K562 (cell line): ENCODE measurements around the gene MMS19. TPM values are rescaled to one million over a fixed set of nuclear protein-coding genes. Genes with fewer than 3 reads are reported as not detected.

Source experiments
- ATAC-seq: fragments of 200-7000 bp; cut with Tn5 transposase; 3 replicates; pipeline ENCODE4 v1.9.1; 2020; ENCODE audit warnings: moderate library complexity
- BruUV-seq: library from RNA; stranded (reverse); fragments of 400-500 nt; replicated peaks from 2 replicates; lab custom pipeline; 2021; lab: Mats Ljungman, UMichigan
- CTCF ChIA-PET: fragments of 300-600 bp; formaldehyde crosslinking; extraction: SDS; loops from one replicate; lab custom pipeline; 2021; ENCODE audit warnings: low intra/inter-chr PET ratio; lab: Yijun Ruan, JAX
- POLR2A ChIA-PET: fragments of 300-600, 350-650 bp; sonication (Branson Sonifier 250); formaldehyde crosslinking; extraction: SDS; loops from one replicate; lab custom pipeline; 2021; ENCODE audit warnings: antibody characterized with exemption, inconsistent platforms; lab: Yijun Ruan, JAX
- DNase-seq, 4 experiments: peaks; one replicate each; pipeline versions ENCODE4 v3.0.0 to v3.0.0-alpha.2; 2011 to 2018; ENCODE audit warnings: low spot score in 3 of 4, mixed read lengths in 3 of 4; ENCODE audit errors: extremely low read depth in 1 of 4
- FAIRE-seq: peaks from 2 replicates; lab custom pipeline; 2011; peaks lifted over from hg19 to GRCh38; lab: Jason Lieb, UNC
- H2AFZ ChIP-seq: 2 replicates; pipeline ENCODE4 v1.6.0; 2011; ENCODE audit warnings: low read depth, low read length, control low read depth, inconsistent platforms
- H3K27ac ChIP-seq: fragments of 200-600 bp; 3 replicates; pipeline ENCODE4 v1.8.0; 2011; ENCODE audit warnings: low read depth, mild to moderate bottlenecking, control low read depth, inconsistent platforms, low read length, moderate library complexity, mixed read lengths; ENCODE audit errors: extremely low read depth
- H3K27me3 ChIP-seq, 2 experiments: fragments of 300-600 bp in 1 of 2; 2 replicates in 1 of 2; 3 replicates in 1 of 2; pipeline versions ENCODE4 v1.6.0 to v1.8.0; 2011; ENCODE audit warnings: inconsistent platforms in 2 of 2, low read length in 2 of 2, mild to moderate bottlenecking in 1 of 2, mixed read lengths in 1 of 2, moderate library complexity in 1 of 2; ENCODE audit not compliant: control insufficient read depth in 2 of 2, insufficient read depth in 2 of 2
- H3K36me3 ChIP-seq: fragments of 300-600 bp; 3 replicates; pipeline ENCODE4 v1.8.0; 2011; ENCODE audit warnings: mild to moderate bottlenecking, low read length, inconsistent platforms; ENCODE audit not compliant: control insufficient read depth, insufficient read depth
- H3K4me1 ChIP-seq, 2 experiments: fragments of 200-600 bp in 1 of 2; replicated peaks in 1 of 2; 2 replicates in 1 of 2; 3 replicates in 1 of 2; pipeline versions ENCODE4 v1.5.1 to v1.8.0; 2011; ENCODE audit warnings: inconsistent platforms in 2 of 2, low read length in 2 of 2, mild to moderate bottlenecking in 1 of 2, mixed read lengths in 1 of 2, moderate library complexity in 1 of 2; ENCODE audit not compliant: control insufficient read depth in 2 of 2, insufficient read depth in 2 of 2
- H3K4me2 ChIP-seq: 2 replicates; pipeline ENCODE4 v1.6.1; 2011; ENCODE audit warnings: low read length, control low read depth, inconsistent platforms, mixed read lengths; ENCODE audit not compliant: insufficient read depth
- H3K4me3 ChIP-seq: fragments of 200-600 bp; sonication (generic), shearing (Covaris generic); 2 replicates; pipeline ENCODE4 v1.5.1; 2016; ENCODE audit warnings: control low read depth, inconsistent platforms
- H3K79me2 ChIP-seq: fragments of 200-600 bp; 3 replicates; pipeline ENCODE4 v1.8.0; 2011; ENCODE audit warnings: low read length, inconsistent platforms; ENCODE audit not compliant: control insufficient read depth, insufficient read depth
- H3K9ac ChIP-seq, 2 experiments: 2 replicates each; pipeline versions ENCODE4 v1.6.0 to v1.6.1; 2011; ENCODE audit warnings: low read depth in 2 of 2, low read length in 2 of 2, control low read depth in 1 of 2, inconsistent platforms in 1 of 2, mild to moderate bottlenecking in 1 of 2, mixed read lengths in 1 of 2; ENCODE audit not compliant: insufficient read depth in 1 of 2
- H3K9me1 ChIP-seq: one replicate; pipeline ENCODE4 v1.6.0; 2011; ENCODE audit warnings: inconsistent platforms, mild to moderate bottlenecking, low read length, moderate library complexity; ENCODE audit not compliant: control insufficient read depth, insufficient read depth
- H3K9me3 ChIP-seq: replicated peaks from 2 replicates; pipeline ENCODE4 v1.5.1; 2011; ENCODE audit warnings: low read depth, low read length, inconsistent platforms; ENCODE audit not compliant: control insufficient read depth, insufficient read depth
- H4K20me1 ChIP-seq: replicated peaks from 2 replicates; pipeline ENCODE4 v1.6.1; 2011; ENCODE audit warnings: low read length, inconsistent platforms, mixed read lengths; ENCODE audit not compliant: control insufficient read depth, insufficient read depth
- ARHGAP35 ChIP-seq: fragments of 450-650 bp; IDR thresholded peaks from 2 replicates; pipeline ENCODE4 v1.6.1; 2018; ENCODE audit not compliant: partially characterized antibody
- ARID1B ChIP-seq: fragments of 450-650 bp; IDR thresholded peaks from 2 replicates; pipeline ENCODE4 v1.6.1; 2016; ENCODE audit warnings: antibody characterized with exemption, mild to moderate bottlenecking, inconsistent platforms
- DNMT1 ChIP-seq: fragments of 450-650 bp; IDR thresholded peaks from 2 replicates; pipeline ENCODE4 v1.6.1; 2016; ENCODE audit warnings: antibody characterized with exemption, mild to moderate bottlenecking
- ESRRA ChIP-seq: fragments of 450-650 bp; IDR thresholded peaks from 2 replicates; pipeline ENCODE4 v1.6.1; 2014; ENCODE audit warnings: low read depth, mild to moderate bottlenecking, moderate library complexity, borderline replicate concordance
- FOXJ3 ChIP-seq: sonication (generic); formaldehyde crosslinking; IDR thresholded peaks from 2 replicates; pipeline ENCODE4 v1.4.0; 2020; ENCODE audit warnings: mild to moderate bottlenecking, missing genetic modification reagents
- KAT2B ChIP-seq: IDR thresholded peaks from one replicate; pipeline ENCODE4 v1.6.1; 2012; ENCODE audit warnings: low read depth, mild to moderate bottlenecking, control low read depth, inconsistent platforms, low read length, moderate library complexity
- NCOA1 ChIP-seq: fragments of 450-650 bp; IDR thresholded peaks from 2 replicates; pipeline ENCODE4 v1.6.1; 2016; ENCODE audit warnings: low read depth
- NELFE ChIP-seq: IDR thresholded peaks from 2 replicates; pipeline ENCODE4 v1.6.1; 2011; ENCODE audit warnings: mild to moderate bottlenecking; ENCODE audit not compliant: insufficient read depth, insufficient read length
- NFIX ChIP-seq: fragments of 250-450 bp; sonication (Bioruptor Pico); IDR thresholded peaks from 2 replicates; pipeline ENCODE4 v1.4.0; 2020; ENCODE audit warnings: low read depth, mild to moderate bottlenecking, moderate library complexity
- PHF20 ChIP-seq: fragments of 450-650 bp; IDR thresholded peaks from 2 replicates; pipeline ENCODE4 v1.6.1; 2018; ENCODE audit not compliant: partially characterized antibody
- SUPT5H ChIP-seq: fragments of 450-650 bp; IDR thresholded peaks from 2 replicates; pipeline ENCODE4 v1.6.1; 2016
- TCF7L2 ChIP-seq: fragments of 150-350 bp; IDR thresholded peaks from 2 replicates; pipeline ENCODE4 v1.6.1; 2016; ENCODE audit warnings: low read depth, mild to moderate bottlenecking, low read length, moderate library complexity
- ZNF12 ChIP-seq: sonication (generic); formaldehyde crosslinking; IDR thresholded peaks from 2 replicates; pipeline ENCODE4 v1.4.0; 2020; ENCODE audit warnings: mild to moderate bottlenecking, missing genetic modification reagents
- ZNF23 ChIP-seq: fragments of 250-450 bp; sonication (Bioruptor Pico); IDR thresholded peaks from 2 replicates; pipeline ENCODE4 v1.4.0; 2020; ENCODE audit warnings: mild to moderate bottlenecking
- ZNF232 ChIP-seq: sonication (generic); formaldehyde crosslinking; IDR thresholded peaks from 2 replicates; pipeline ENCODE4 v1.8.0; 2022; ENCODE audit warnings: mild to moderate bottlenecking, missing genetic modification reagents
- ZNF274 ChIP-seq: IDR thresholded peaks from 2 replicates; pipeline ENCODE4 v1.6.1; 2011; ENCODE audit warnings: low read depth, mild to moderate bottlenecking, low read length, moderate library complexity, borderline replicate concordance
- ZNF3 ChIP-seq: fragments of 250-450 bp; sonication (Bioruptor Pico); IDR thresholded peaks from 2 replicates; pipeline ENCODE4 v1.5.0; 2021; ENCODE audit warnings: mild to moderate bottlenecking, moderate library complexity
- ZNF57 ChIP-seq: fragments of 450-650 bp; formaldehyde crosslinking; IDR thresholded peaks from 2 replicates; pipeline ENCODE4 v1.4.0; 2020; ENCODE audit warnings: mild to moderate bottlenecking, moderate library complexity
- WGBS: fragments of 100-300 bp; shearing (Covaris generic); methylation state at CpG from one replicate; pipeline ENCODE4 v1.1.6; 2016; ENCODE audit warnings: low coverage, mixed read lengths; ENCODE audit not compliant: insufficient coverage; ENCODE audit errors: missing lambda C conversion rate; 5-methylcytosine and 5-hydroxymethylcytosine counted together
- in situ Hi-C: fragments of 300-500 bp; cut with MboI; formaldehyde crosslinking; loops from 4 replicates; pipeline ENCODE4 v1.15.0; 2018; ENCODE audit warnings: inconsistent platforms, mixed read lengths
- intact Hi-C: fragments of 100-400 bp; cut with micrococcal nuclease; formaldehyde crosslinking; loops from 2 replicates; pipeline ENCODE4 v1.14.2; 2022
- polyA plus RNA-seq, 8 experiments: library from polyadenylated mRNA; depleted of rRNA in 4 of 8; stranded (reverse) in 5 of 8; unstranded in 3 of 8; fragments of >200 nt; fragmentation: Nextera tagmentation in 2 of 8; fragmentation: Illumina TruSeq in 1 of 8; extraction: Ambion mirVana in 2 of 8; extraction: Trizol in 1 of 8; gene quantifications; 2 replicates each; pipeline versions ENCODE4 v1.2.1 to v1.2.3, GENCODE V29; 2011 to 2014; ENCODE audit warnings: inconsistent platforms in 1 of 8, missing spikeins in 1 of 8
- total RNA-seq, 7 experiments: library from RNA; depleted of rRNA in 6 of 7; stranded (reverse); fragments of >200 nt in 6 of 7; fragmentation: Illumina TruSeq in 2 of 7; extraction: Trizol in 2 of 7; gene quantifications; 2 replicates each; pipeline versions ENCODE4 v1.2.1 to v1.2.3, GENCODE V29; 2011 to 2021; ENCODE audit warnings: low replicate concordance in 1 of 7
- TF ChIP-seq, protein P1 (sequence below): fragments of 200-800 bp; sonication (Bioruptor generic); IDR thresholded peaks from 2 replicates; pipeline ENCODE4 v1.6.1; 2016; ENCODE audit warnings: missing genetic modification characterization, missing compliant biosample characterization

Gene MMS19
- total and polyA plus RNA-seq, 9 of the 15 experiments (the other 6 are each of a cell fraction or from before 2014, with no cell fraction given) = 40.1 to 110 (median 62.9) TPM

DNA sequence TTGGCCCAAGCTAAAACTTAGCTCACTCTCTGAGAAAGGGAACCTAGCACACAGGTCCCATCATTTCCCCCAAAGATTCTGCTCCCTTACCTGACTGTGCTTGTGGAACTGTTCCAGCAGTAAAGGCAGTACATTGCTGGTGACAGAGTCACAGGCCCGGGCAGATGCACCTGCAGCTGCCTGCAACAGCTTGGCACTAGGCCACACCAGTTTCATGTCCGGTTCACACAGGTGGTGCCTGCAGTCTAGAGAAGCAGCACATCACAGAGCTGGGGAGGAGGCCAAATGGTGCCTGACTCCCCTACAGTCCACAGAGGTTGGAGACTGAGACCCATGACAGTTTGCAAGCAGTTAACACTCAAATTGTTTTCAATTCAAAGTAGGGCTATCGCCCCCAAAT is 30.1 kb downstream of the MMS19 start (continued):
- TF ChIP-seq SUPT5H (no peak), PHF20 (no peak), ARHGAP35 (no peak), ZNF12 (CRISPR knock-in tag) (no peak), DNMT1 (no peak), ESRRA (no peak), NELFE (no peak)

GRCh38 chr10:97466755-97467154 is 31.5 kb downstream of the MMS19 start:
- no peak for ATAC-seq
- no peak overlapping the region for H3K27ac ChIP-seq
- no peak overlapping the region for H3K4me2 ChIP-seq
- no peak overlapping the region for H3K9ac ChIP-seq
- WGBS = 91% methylated on average over 4 of the region's 4 CpGs
- H3K27me3 ChIP-seq = no peaks in the 10 kb centered on the region
- no peak for FAIRE-seq
- H3K79me2 ChIP-seq = no peaks in the 10 kb centered on the region
- no peaks in the 10 kb centered on the region for H3K4me1 ChIP-seq
- CTCF ChIA-PET = no interaction called here
- POLR2A ChIA-PET = interaction anchor here (0.8 to 3.1 kb wide), 5 partner anchors 8 to 130 kb away, joined by 3 to 12 read pairs (median 4); no protein-coding TSS in a partner anchor
- H2AFZ ChIP-seq = no peak overlapping the region
- intact Hi-C loops = no loop called here
- no peak overlapping the region for H3K4me3 ChIP-seq
- H3K36me3 ChIP-seq = peaks cover 77% of the 10 kb centered on the region
- H3K9me3 ChIP-seq = no peaks in the 10 kb centered on the region
- no peaks in the 10 kb centered on the region for H3K9me1 ChIP-seq
- BruUV-seq = no TSS peak
- in situ Hi-C loops = no loop called here
- H4K20me1 ChIP-seq = no peaks in the 10 kb centered on the region
- no peak for DNase-seq
- TF ChIP-seq FOXJ3 (no peak), ZNF274 (no peak), ZNF57 (CRISPR knock-in tag) (no peak), NFIX (CRISPR knock-in tag) (no peak), ARID1B (no peak), TCF7L2 (no peak), NCOA1 (no peak), ZNF23 (no peak), ZNF3 (CRISPR knock-in tag) (no peak), ZNF232 (CRISPR knock-in tag) (no peak), KAT2B (no peak)
- TF ChIP-seq, protein P1, sequence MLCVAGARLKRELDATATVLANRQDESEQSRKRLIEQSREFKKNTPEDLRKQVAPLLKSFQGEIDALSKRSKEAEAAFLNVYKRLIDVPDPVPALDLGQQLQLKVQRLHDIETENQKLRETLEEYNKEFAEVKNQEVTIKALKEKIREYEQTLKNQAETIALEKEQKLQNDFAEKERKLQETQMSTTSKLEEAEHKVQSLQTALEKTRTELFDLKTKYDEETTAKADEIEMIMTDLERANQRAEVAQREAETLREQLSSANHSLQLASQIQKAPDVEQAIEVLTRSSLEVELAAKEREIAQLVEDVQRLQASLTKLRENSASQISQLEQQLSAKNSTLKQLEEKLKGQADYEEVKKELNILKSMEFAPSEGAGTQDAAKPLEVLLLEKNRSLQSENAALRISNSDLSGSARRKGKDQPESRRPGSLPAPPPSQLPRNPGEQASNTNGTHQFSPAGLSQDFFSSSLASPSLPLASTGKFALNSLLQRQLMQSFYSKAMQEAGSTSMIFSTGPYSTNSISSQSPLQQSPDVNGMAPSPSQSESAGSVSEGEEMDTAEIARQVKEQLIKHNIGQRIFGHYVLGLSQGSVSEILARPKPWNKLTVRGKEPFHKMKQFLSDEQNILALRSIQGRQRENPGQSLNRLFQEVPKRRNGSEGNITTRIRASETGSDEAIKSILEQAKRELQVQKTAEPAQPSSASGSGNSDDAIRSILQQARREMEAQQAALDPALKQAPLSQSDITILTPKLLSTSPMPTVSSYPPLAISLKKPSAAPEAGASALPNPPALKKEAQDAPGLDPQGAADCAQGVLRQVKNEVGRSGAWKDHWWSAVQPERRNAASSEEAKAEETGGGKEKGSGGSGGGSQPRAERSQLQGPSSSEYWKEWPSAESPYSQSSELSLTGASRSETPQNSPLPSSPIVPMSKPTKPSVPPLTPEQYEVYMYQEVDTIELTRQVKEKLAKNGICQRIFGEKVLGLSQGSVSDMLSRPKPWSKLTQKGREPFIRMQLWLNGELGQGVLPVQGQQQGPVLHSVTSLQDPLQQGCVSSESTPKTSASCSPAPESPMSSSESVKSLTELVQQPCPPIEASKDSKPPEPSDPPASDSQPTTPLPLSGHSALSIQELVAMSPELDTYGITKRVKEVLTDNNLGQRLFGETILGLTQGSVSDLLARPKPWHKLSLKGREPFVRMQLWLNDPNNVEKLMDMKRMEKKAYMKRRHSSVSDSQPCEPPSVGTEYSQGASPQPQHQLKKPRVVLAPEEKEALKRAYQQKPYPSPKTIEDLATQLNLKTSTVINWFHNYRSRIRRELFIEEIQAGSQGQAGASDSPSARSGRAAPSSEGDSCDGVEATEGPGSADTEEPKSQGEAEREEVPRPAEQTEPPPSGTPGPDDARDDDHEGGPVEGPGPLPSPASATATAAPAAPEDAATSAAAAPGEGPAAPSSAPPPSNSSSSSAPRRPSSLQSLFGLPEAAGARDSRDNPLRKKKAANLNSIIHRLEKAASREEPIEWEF (CRISPR knock-in tag) = no peak
